Activated T-cell treated with anti-CD3 and anti-CD28 coated beads for 48 hours (primary cell): ENCODE measurements around the gene ZNF485.
"Not testable (repeated sequence)": the region's sequence is repeated elsewhere in the genome, so short reads cannot be mapped to it uniquely, and the experiment has no call there.

ENCODE experiments used
- DNase-seq: peaks from one replicate; pipeline ENCODE4 v3.0.0-alpha.2; 2020; ENCODE audit warnings: low read depth

Gene ZNF485

GRCh38 chr10:43605850-43606322 lies 352 bp upstream of the ZNF485 start:
- no peak for DNase-seq

DNA sequence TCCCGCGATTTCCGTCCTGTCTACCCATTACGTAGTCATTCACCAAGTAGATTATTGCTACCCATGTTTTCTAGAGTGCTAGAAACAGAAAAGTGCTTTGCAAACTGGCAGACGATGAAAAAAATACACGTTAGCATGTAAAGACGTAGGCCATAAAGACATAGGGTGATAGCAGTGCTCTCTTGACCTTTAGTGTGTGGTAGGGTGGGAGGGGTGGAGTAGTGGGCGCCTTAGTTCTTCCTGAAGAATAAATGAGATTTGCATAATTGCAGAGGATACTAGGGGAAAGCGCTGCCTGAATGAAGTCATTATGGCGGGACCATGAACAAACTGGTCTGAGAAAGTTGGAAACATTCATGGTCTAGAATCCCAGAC lies 948 bp downstream of the ZNF485 start:
- no peak for DNase-seq

DNA sequence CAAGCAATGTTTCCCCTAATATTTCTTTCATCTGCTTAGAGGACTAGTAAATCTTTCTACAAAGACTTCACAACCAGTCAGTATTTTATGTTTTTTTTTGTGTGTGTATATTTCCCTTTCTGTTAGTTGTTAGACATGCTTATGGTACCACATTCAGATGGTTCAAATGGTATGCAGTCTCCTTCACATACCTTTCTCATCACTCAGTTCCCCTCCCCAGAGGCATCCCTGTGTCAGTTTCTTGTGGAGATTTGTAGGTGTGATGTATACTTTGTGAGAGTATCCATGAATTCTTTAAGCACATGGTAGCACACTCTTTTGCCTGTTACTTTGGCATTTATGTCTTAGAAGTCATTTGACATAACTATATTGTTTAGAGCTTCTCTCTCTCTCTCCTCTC lies 4.4 kb downstream of the ZNF485 start:
- no peak for DNase-seq

- no peak for DNase-seq
Observed at GRCh38 chr10:43616697-43617370, 10.6 kb downstream of the ZNF485 start.

- DNase-seq: no peak
Observed at GRCh38 chr10:43619368-43619767, 13.1 kb downstream of the ZNF485 start.

GRCh38 chr10:43622038-43622437 lies 15.8 kb downstream of the ZNF485 start:
- no peak for DNase-seq

- DNase-seq: no peak
Observed at GRCh38 chr10:43623351-43623750, 17.1 kb downstream of the ZNF485 start.

DNA sequence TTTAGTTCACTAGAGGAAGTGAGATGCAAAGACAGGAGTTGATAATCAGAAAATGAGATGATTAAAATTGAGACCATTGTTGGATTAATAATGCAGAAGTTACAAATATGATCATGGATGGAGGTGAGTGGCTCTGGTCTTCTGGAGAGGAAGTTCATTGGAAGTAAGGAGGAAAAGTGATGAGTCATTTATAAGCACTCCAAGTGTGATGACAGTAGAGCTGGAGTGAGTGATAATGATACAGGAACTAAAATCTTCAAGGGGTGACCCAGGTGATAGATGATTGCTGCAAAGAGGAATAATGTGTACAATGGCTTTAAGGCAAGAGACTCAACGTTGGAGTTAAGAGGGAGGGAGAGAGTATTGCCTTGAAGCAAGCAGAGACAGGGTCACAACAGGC lies 21.7 kb downstream of the ZNF485 start:
- DNase-seq: no peak

GRCh38 chr10:43628956-43629355 lies 22.7 kb downstream of the ZNF485 start:
- no peak for DNase-seq

GRCh38 chr10:43635816-43636215 lies 29.6 kb downstream of the ZNF485 start:
- not testable (repeated sequence) for DNase-seq

DNA sequence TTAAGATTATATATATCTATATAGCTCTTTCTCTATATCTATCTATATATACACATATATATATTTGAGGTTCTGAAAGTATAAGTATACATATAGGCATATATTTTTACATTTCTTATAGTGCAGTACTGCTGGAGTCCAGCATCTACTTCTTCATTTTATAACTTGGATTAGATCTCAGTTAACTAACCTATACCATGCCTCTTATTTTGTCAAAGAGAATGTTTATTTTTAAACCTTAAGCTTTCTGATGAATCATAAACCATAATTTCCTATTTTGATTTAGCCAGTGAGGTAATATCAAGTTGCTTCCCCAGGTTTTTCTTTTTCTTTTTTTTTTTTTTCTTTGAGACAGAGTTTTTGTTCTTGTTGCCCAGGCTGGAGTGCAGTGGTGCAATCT lies 34.4 kb downstream of the ZNF485 start:
- DNase-seq: no peak

DNA sequence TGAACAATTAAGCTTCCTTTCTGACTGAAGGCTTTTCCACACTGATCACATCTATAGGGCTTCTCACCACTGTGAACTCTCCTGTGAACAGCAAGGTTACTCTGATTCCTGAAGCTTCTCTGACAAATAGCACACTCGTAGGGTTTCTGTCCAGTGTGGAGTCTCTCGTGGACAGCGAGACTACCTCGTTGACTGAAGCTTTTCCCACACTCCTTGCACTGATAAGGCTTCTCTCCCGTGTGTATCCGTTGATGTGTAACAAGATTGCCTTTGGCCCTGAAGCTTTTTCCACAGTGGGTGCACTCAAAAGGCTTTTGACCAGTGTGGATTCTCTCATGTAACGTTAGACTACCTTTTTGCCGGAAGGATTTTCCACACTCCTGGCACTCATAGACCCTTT lies 38.0 kb downstream of the ZNF485 start:
- DNase-seq: no peak

DNA sequence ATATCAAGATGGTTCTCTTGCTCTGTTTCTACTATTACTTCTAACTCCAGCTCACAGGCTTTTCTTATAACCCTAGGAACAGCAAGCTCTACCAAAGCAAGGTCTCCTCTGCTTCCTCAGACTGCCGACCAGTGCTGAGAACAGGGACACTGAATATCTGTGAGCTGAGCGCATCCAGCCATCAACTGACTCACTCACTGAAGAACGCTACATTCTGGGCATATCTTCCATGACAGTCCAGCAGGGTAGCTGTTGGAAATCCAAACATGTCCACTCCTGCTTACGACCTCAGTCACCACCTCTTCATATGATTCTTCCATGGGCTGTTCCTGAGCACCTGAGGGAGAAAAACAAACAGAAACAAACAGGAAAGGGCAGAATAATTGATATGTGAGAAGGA lies 39.6 kb downstream of the ZNF485 start:
- no peak for DNase-seq

DNA sequence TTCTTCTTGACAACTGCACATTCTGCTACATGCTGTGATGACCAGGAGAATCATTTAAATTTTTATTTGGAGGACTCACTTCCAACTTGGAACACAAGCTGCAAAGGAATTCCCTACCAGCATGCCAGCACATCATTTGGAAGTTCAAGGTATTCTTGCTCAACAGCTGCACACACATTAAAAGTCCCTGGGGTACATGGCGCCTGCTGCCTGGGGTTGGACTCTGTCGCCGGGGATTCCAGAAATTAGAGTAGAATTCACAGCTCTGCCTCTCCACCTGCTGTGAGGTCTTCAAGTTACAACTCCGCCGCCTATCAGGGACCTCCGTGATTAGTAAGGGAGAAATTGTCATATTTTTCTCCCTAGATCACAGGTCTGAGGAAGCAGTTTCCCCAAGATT lies 41.3 kb downstream of the ZNF485 start:
- DNase-seq: no peak

- no peak for DNase-seq
Observed at GRCh38 chr10:43648095-43648397, 41.8 kb downstream of the ZNF485 start.

DNA sequence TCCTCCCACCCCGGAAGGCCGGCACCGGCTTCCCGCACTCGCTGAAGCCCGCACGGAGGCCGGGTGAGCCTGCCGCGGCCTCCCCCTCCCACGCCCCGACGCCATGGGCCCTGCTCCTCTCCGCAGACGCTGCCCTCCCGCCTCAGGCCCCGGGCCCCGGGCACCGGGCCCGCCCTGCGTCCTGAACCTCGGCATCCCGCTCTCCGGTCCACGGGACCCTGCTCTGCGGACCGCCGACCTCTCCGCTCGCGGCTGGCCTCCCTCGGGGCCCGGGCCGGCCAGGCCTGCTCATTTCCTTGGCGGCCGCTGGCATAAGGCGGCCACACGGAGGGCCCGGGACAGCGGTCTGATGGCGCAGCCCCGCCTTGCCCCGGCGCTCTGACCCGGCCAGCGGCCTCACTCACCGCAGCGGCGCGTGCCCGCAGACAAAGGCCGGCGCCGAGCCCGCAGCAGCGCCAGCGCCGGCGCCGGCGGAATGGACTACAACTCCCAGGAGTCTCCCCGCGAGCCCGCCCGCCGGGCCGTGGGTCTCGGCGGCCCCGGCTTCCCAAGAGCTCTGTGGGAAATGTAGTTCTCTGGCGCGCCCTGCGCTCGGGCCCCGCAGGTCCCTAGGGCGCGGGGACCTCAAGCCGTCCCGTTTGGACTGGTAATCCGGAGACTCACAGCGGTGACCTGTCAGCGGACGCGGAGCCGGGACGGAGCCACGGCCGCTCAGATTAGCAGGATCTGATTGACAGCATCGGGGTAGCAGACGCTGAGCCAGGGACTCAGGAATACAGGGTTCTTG lies 42.4 kb downstream of the ZNF485 start, which contains the start of gene ZNF32:
Gene ZNF32, minus strand, starts transcription at position 484 of the 787 bp plus-strand sequence. CDS start 2,748 bp downstream, outside the sequence.
- DNase-seq: peak; percentile 77

- DNase-seq: no peak
Observed at GRCh38 chr10:43649185-43649523, 42.9 kb downstream of the ZNF485 start.

GRCh38 chr10:43653746-43654145 lies 47.5 kb downstream of the ZNF485 start:
- no peak for DNase-seq

DNA sequence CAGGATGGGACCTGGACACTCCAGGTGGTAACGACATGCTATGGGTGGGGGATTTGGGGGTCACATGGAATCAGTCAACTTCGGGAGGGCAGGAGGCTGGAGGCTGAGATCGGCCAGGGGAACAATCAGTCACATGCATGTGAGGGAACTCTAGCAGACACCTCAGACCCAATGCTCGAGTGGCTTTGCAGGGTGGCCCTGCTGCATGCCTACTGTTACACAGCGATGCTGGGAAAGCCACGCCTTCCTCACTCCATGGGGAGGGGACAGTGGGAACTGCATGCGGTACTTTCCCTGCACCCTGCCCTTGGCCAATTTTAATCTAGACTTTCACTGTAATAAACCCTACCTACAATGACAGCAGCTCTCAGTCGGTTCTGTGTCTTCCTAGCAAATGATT lies 49.1 kb downstream of the ZNF485 start:
- DNase-seq: no peak

- DNase-seq: no peak
Observed at GRCh38 chr10:43658227-43658626, 52.0 kb downstream of the ZNF485 start.

GRCh38 chr10:43665054-43665453 lies 58.8 kb downstream of the ZNF485 start:
- DNase-seq: no peak

- DNase-seq: no peak
Observed at GRCh38 chr10:43666552-43666951, 60.3 kb downstream of the ZNF485 start.

- peak; percentile 13 for DNase-seq
Observed at GRCh38 chr10:43667317-43667731, 61.1 kb downstream of the ZNF485 start.
